Activated T-helper 1 cell treated with anti-CD3 and anti-CD28 coated beads, Interleukin-12 subunit alpha, Interleukin-12 subunit beta, Interleukin-2, Interleukin-4 antibody, amounts not matched to agents 30 ng/mL and 10 ng/mL and 1 ng/mL, durations not matched to agents 14 hours and 24 hours and 36 hours (primary cell): ENCODE measurements around the gene AMZ1. TPM values are rescaled to one million over a fixed set of nuclear protein-coding genes. Genes with fewer than 3 reads are reported as not detected.
A peak's percentile ranks its signal among the peaks of the same experiment; 100 is the strongest.
"Not testable (repeated sequence)": the region's sequence is repeated elsewhere in the genome, so short reads cannot be mapped to it uniquely, and the experiment has no call there.

Experiments
- DNase-seq: peaks from one replicate; pipeline ENCODE4 v3.0.0; 2021; ENCODE audit warnings: low spot score
- H3K27ac Mint-ChIP-seq: one replicate; pipeline ENCODE4 v1.8.0; 2021; ENCODE audit warnings: mild to moderate bottlenecking, mixed read lengths
- H3K27me3 Mint-ChIP-seq: one replicate; pipeline ENCODE4 v1.8.0; 2022; ENCODE audit warnings: mild to moderate bottlenecking, moderate library complexity, mixed read lengths; ENCODE audit not compliant: insufficient read depth
- H3K36me3 Mint-ChIP-seq: one replicate; pipeline ENCODE4 v1.8.0; 2021; ENCODE audit warnings: low read depth, mixed read lengths
- H3K4me1 Mint-ChIP-seq: one replicate; pipeline ENCODE4 v1.8.0; 2021; ENCODE audit warnings: low read depth, mixed read lengths
- H3K4me3 Mint-ChIP-seq: one replicate; pipeline ENCODE4 v1.8.0; 2021; ENCODE audit warnings: mild to moderate bottlenecking, moderate library complexity, mixed read lengths
- H3K9me3 Mint-ChIP-seq: one replicate; pipeline ENCODE4 v1.8.0; 2021; ENCODE audit warnings: mixed read lengths
- intact Hi-C: fragments of 100-400 bp; cut with micrococcal nuclease; formaldehyde crosslinking; loops from one replicate; pipeline ENCODE4 v1.15.1; 2024
- total RNA-seq: library from RNA; stranded (reverse); gene quantifications from 2 replicates; pipeline ENCODE4 v1.2.3, GENCODE V29; 2022

Gene AMZ1
- total RNA-seq, 1 donor from 2014 or later, result 0.05 TPM

GRCh38 chr7:2717293-2718261 lies 29.6 kb downstream of the AMZ1 start:
- Mint-ChIP-seq H3K4me3 (peak overlapping the region; percentile 48), H3K9me3 (no peaks in the 10 kb centered on the region), H3K27me3 (peaks cover 12% of the 10 kb centered on the region), H3K4me1 (peaks cover 74% of the 10 kb centered on the region), H3K27ac (peak overlapping the region; percentile 84), H3K36me3 (peaks cover 22% of the 10 kb centered on the region)
- DNase-seq, result no peak
- intact Hi-C loops, result loop anchor here (5.0 kb wide), 1 partner anchor 145 kb away; no protein-coding TSS in a partner anchor

- H3K4me3 Mint-ChIP-seq, result no peak overlapping the region
Observed at GRCh38 chr7:2718296-2718965, 30.4 kb downstream of the AMZ1 start.

GRCh38 chr7:2719007-2719406 lies 31.0 kb downstream of the AMZ1 start:
- peaks cover 67% of the 10 kb centered on the region for H3K4me1 Mint-ChIP-seq
- H3K9me3 Mint-ChIP-seq, result no peaks in the 10 kb centered on the region
- peaks cover 9% of the 10 kb centered on the region for H3K27me3 Mint-ChIP-seq
- peak; percentile 40 for DNase-seq
- peaks cover 19% of the 10 kb centered on the region for H3K36me3 Mint-ChIP-seq
- intact Hi-C loops, result loop anchor here (5.0 kb wide), 1 partner anchor 143 kb away; no protein-coding TSS in a partner anchor
- H3K27ac Mint-ChIP-seq, result no peak overlapping the region
- no peak overlapping the region for H3K4me3 Mint-ChIP-seq

More at GRCh38 chr7:2718296-2718965, 30.4 kb downstream of the AMZ1 start:
- H3K36me3 Mint-ChIP-seq, result peaks cover 22% of the 10 kb centered on the region
- peaks cover 12% of the 10 kb centered on the region for H3K27me3 Mint-ChIP-seq
- DNase-seq, result no peak
- no peaks in the 10 kb centered on the region for H3K9me3 Mint-ChIP-seq
- intact Hi-C loops, result loop anchor here (5.0 kb wide), 1 partner anchor 144 kb away; no protein-coding TSS in a partner anchor
- peak overlapping the region; percentile 84 for H3K27ac Mint-ChIP-seq
- peaks cover 73% of the 10 kb centered on the region for H3K4me1 Mint-ChIP-seq

GRCh38 chr7:2720024-2720423 lies 32.0 kb downstream of the AMZ1 start:
- DNase-seq, result no peak
- Mint-ChIP-seq H3K9me3 (no peaks in the 10 kb centered on the region), H3K4me3 (no peak overlapping the region), H3K4me1 (peaks cover 57% of the 10 kb centered on the region), H3K36me3 (peaks cover 13% of the 10 kb centered on the region), H3K27ac (no peak overlapping the region), H3K27me3 (no peaks in the 10 kb centered on the region)
- intact Hi-C loops, result loop anchor here (1.0 to 5.0 kb wide), 3 partner anchors 38 to 122 kb away; partner anchors contain the start of gene GNA12

- no peak overlapping the region for H3K27ac Mint-ChIP-seq
- H3K27me3 Mint-ChIP-seq, result no peaks in the 10 kb centered on the region
- H3K4me3 Mint-ChIP-seq, result no peak overlapping the region
- peaks cover 39% of the 10 kb centered on the region for H3K4me1 Mint-ChIP-seq
- DNase-seq, result no peak
- H3K36me3 Mint-ChIP-seq, result peaks cover 8% of the 10 kb centered on the region
- no peaks in the 10 kb centered on the region for H3K9me3 Mint-ChIP-seq
- intact Hi-C loops, result loop anchor here (2.0 to 5.0 kb wide), 2 partner anchors 51 to 120 kb away; partner anchors contain the start of gene GNA12
Observed at GRCh38 chr7:2721842-2722241, 33.8 kb downstream of the AMZ1 start.

- no peak for DNase-seq
- Mint-ChIP-seq H3K4me1 (peaks cover 31% of the 10 kb centered on the region), H3K36me3 (peaks cover 8% of the 10 kb centered on the region), H3K4me3 (no peak overlapping the region), H3K9me3 (no peaks in the 10 kb centered on the region), H3K27ac (no peak overlapping the region), H3K27me3 (no peaks in the 10 kb centered on the region)
- intact Hi-C loops, result loop anchor here (5.0 kb wide), 1 partner anchor 120 kb away; the partner anchor contains the start of gene GNA12
Observed at GRCh38 chr7:2722591-2722990, 34.6 kb downstream of the AMZ1 start.

- Mint-ChIP-seq H3K27me3 (no peaks in the 10 kb centered on the region), H3K4me3 (no peak overlapping the region), H3K36me3 (peaks cover 10% of the 10 kb centered on the region), H3K27ac (no peak overlapping the region), H3K4me1 (peaks cover 24% of the 10 kb centered on the region), H3K9me3 (no peaks in the 10 kb centered on the region)
- DNase-seq, result no peak
- intact Hi-C loops, result loop anchor here (5.0 kb wide), 1 partner anchor 119 kb away; the partner anchor contains the start of gene GNA12
Observed at GRCh38 chr7:2723138-2723850, 35.3 kb downstream of the AMZ1 start.

- not testable (repeated sequence) for H3K27me3 Mint-ChIP-seq, H3K4me3 Mint-ChIP-seq, H3K27ac Mint-ChIP-seq, H3K9me3 Mint-ChIP-seq, DNase-seq
- intact Hi-C loops, result loop anchor here (5.0 kb wide), 1 partner anchor 118 kb away; the partner anchor contains the start of gene GNA12
- Mint-ChIP-seq H3K36me3 (peaks cover 10% of the 10 kb centered on the region), H3K4me1 (peaks cover 17% of the 10 kb centered on the region)
Observed at GRCh38 chr7:2724036-2724435, 36.0 kb downstream of the AMZ1 start.

GRCh38 chr7:2724453-2725177 lies 36.6 kb downstream of the AMZ1 start:
- peaks cover 10% of the 10 kb centered on the region for H3K36me3 Mint-ChIP-seq
- H3K9me3 Mint-ChIP-seq, result no peaks in the 10 kb centered on the region
- H3K4me3 Mint-ChIP-seq, result no peak overlapping the region
- intact Hi-C loops, result loop anchor here (5.0 kb wide), 1 partner anchor 118 kb away; the partner anchor contains the start of gene GNA12
- no peak for DNase-seq
- no peaks in the 10 kb centered on the region for H3K27me3 Mint-ChIP-seq
- peaks cover 13% of the 10 kb centered on the region for H3K4me1 Mint-ChIP-seq
- H3K27ac Mint-ChIP-seq, result no peak overlapping the region

GRCh38 chr7:2725178-2726105 lies 37.4 kb downstream of the AMZ1 start:
- intact Hi-C loops, result no loop called here
- Mint-ChIP-seq H3K27ac (no peak overlapping the region), H3K27me3 (no peaks in the 10 kb centered on the region), H3K4me3 (no peak overlapping the region), H3K9me3 (no peaks in the 10 kb centered on the region), H3K36me3 (peaks cover 10% of the 10 kb centered on the region), H3K4me1 (peaks cover 8% of the 10 kb centered on the region)
- no peak for DNase-seq
